Panc1 (cell line): ENCODE results near the gene ATP13A1. TPM values are rescaled to one million over a fixed set of nuclear protein-coding genes. Genes with fewer than 3 reads are reported as not detected.
A peak's percentile ranks its signal among the peaks of the same experiment; 100 is the strongest.
"Not testable (repeated sequence)": the region's sequence is repeated elsewhere in the genome, so short reads cannot be mapped to it uniquely, and the experiment has no call there.

ENCODE experiments used
- ATAC-seq: fragments of 200-7000 bp; cut with Tn5 transposase; 2 replicates; pipeline ENCODE4 v1.9.1; 2020; ENCODE audit warnings: mild to moderate bottlenecking, moderate library complexity
- BruUV-seq: library from RNA; stranded (reverse); fragments of 400-500 nt; replicated peaks from 2 replicates; lab custom pipeline; 2021; lab: Mats Ljungman, UMichigan
- CTCF ChIA-PET: fragments of 300-600 bp; sonication (Branson Sonifier 250); formaldehyde crosslinking; loops from one replicate; lab custom pipeline; 2022; ENCODE audit warnings: antibody characterized with exemption; lab: Charles Lee
- POLR2A ChIA-PET: fragments of 300-600 bp; sonication (Branson Sonifier 250); formaldehyde crosslinking; loops from one replicate; lab custom pipeline; 2022; ENCODE audit warnings: antibody characterized with exemption; lab: Charles Lee
- DNase-seq: peaks from one replicate; pipeline ENCODE4 v3.0.0-alpha.2; 2010; ENCODE audit warnings: low read depth, low spot score
- H3K27ac ChIP-seq: 2 replicates; pipeline ENCODE4 v1.5.1; 2011; ENCODE audit warnings: mild to moderate bottlenecking, low read length, inconsistent platforms
- H3K27me3 ChIP-seq: fragments of 200-500 bp; sonication (Bioruptor generic); 2 replicates; pipeline ENCODE4 v1.6.0; 2014; ENCODE audit warnings: low read length, inconsistent platforms; ENCODE audit not compliant: control insufficient read depth, insufficient read depth
- H3K36me3 ChIP-seq: fragments of 200-500 bp; sonication (Bioruptor generic); 2 replicates; pipeline ENCODE4 v1.5.1; 2014; ENCODE audit warnings: inconsistent platforms, mild to moderate bottlenecking, low read length, moderate library complexity; ENCODE audit not compliant: control insufficient read depth, insufficient read depth
- H3K4me1 ChIP-seq: 2 replicates; pipeline ENCODE4 v1.5.1; 2011; ENCODE audit warnings: inconsistent platforms, mild to moderate bottlenecking, low read length, moderate library complexity; ENCODE audit not compliant: control insufficient read depth, insufficient read depth
- H3K4me3 ChIP-seq, 2 experiments: 2 replicates each; pipeline ENCODE4 v1.5.1; 2011 to 2012; ENCODE audit warnings: low read depth in 2 of 2, low read length in 2 of 2, mild to moderate bottlenecking in 2 of 2, inconsistent platforms in 1 of 2, moderate library complexity in 1 of 2
- H3K9me3 ChIP-seq: fragments of 200-500 bp; sonication (Bioruptor generic); 2 replicates; pipeline ENCODE4 v1.5.1; 2014; ENCODE audit warnings: low read depth, mild to moderate bottlenecking, inconsistent platforms, low read length, moderate library complexity; ENCODE audit not compliant: control insufficient read depth, insufficient read depth
- CTCF ChIP-seq: fragments of 450-650 bp; IDR thresholded peaks from 2 replicates; pipeline ENCODE4 v1.5.1; 2017; ENCODE audit warnings: mild to moderate bottlenecking
- POLR2AphosphoS5 ChIP-seq: IDR thresholded peaks from 2 replicates; pipeline ENCODE4 v1.6.1; 2012; ENCODE audit warnings: mild to moderate bottlenecking, low read depth, low read length, moderate library complexity
- REST ChIP-seq, 2 experiments: IDR thresholded peaks; 2 replicates each; pipeline ENCODE4 v1.6.1; 2011 to 2012; ENCODE audit warnings: low read depth in 2 of 2, control low read depth in 1 of 2, low read length in 1 of 2, mild to moderate bottlenecking in 1 of 2, moderate library complexity in 1 of 2; ENCODE audit not compliant: insufficient read depth in 1 of 2
- SIN3A ChIP-seq: IDR thresholded peaks from 2 replicates; pipeline ENCODE4 v1.6.1; 2012; ENCODE audit warnings: low read depth, mild to moderate bottlenecking, low read length, moderate library complexity, borderline replicate concordance; ENCODE audit not compliant: insufficient read depth
- TCF7L2 ChIP-seq: IDR thresholded peaks from 2 replicates; pipeline ENCODE4 v1.6.1; 2011; ENCODE audit warnings: mild to moderate bottlenecking, low read depth, low read length, inconsistent platforms
- in situ Hi-C: cut with HindIII; loops from 2 replicates; pipeline ENCODE4 v1.10.0; 2016; ENCODE audit warnings: low sequenced_read_pairs, low pct_unique_long_range_greater_than_20kb
- intact Hi-C: fragments of 100-400 bp; cut with micrococcal nuclease; formaldehyde crosslinking; loops from one replicate; pipeline ENCODE4 v1.10.0; 2022; ENCODE audit not compliant: unreplicated experiment
- total RNA-seq: library from RNA; stranded (reverse); gene quantifications from one replicate; pipeline ENCODE4 v1.2.1, GENCODE V29; 2021; ENCODE audit not compliant: unreplicated experiment

The ATP13A1 gene
- total RNA-seq, 1 experiment from 2014 or later: 62.3 TPM

- peak overlapping the region; percentile 82 to 86 for H3K4me3 ChIP-seq
- no peaks in the 10 kb centered on the region for H3K27me3 ChIP-seq
- DNase-seq: no peak
- TF ChIP-seq CTCF (no peak), SIN3A (no peak), POLR2AphosphoS5 (no peak), REST (IDR thresholded peaks at IDR 0.05; ENCODE audit: insufficient read depth in 1 of 2, low read depth in 2 of 2, low read length in 1 of 2) (no peak), TCF7L2 (no peak)
- no peak for ATAC-seq
- H3K9me3 ChIP-seq: peaks cover 4% of the 10 kb centered on the region; the same call in 1 of the 2 replicates
- ChIA-PET CTCF (no interaction called here), POLR2A (interaction anchor here (0.8 kb wide), 1 partner anchor 360 kb away, joined by 11 read pairs; no protein-coding TSS in a partner anchor)
- intact Hi-C loops: no loop called here
- H3K27ac ChIP-seq: peak overlapping the region; percentile 84
- in situ Hi-C loops: no loop called here
- no peaks in the 10 kb centered on the region for H3K4me1 ChIP-seq
- H3K36me3 ChIP-seq: no peaks in the 10 kb centered on the region; the same call in 1 of the 2 replicates
- no TSS peak for BruUV-seq
Observed at GRCh38 chr19:19670070-19670551, 6.6 kb upstream of the ATP13A1 start.

- peak; percentile 81 for TF ChIP-seq TCF7L2
- TF ChIP-seq SIN3A: peak; percentile 68; the same call in 1 of the 2 replicates
- no peak for TF ChIP-seq REST (IDR thresholded peaks at IDR 0.05; ENCODE audit: insufficient read depth in 1 of 2, low read depth in 2 of 2, low read length in 1 of 2)
- peak; percentile 77 for TF ChIP-seq POLR2AphosphoS5
- no peak for TF ChIP-seq CTCF
- Histone ChIP-seq H3K9me3 (no peaks in the 10 kb centered on the region), H3K27me3 (no peaks in the 10 kb centered on the region), H3K27ac (peak within 1 kb of the TSS; percentile 84), H3K36me3 (no peaks in the 10 kb centered on the region; the same call in 1 of the 2 replicates), H3K4me1 (no peaks in the 10 kb centered on the region; the same call in 1 of the 2 replicates), H3K4me3 (peak within 1 kb of the TSS; percentile 82 to 86)
- in situ Hi-C loops (no loop called here), intact Hi-C loops (loop anchor here (10.0 kb wide), 1 partner anchor 66 kb away; the partner anchor contains the start of gene ZNF14)
- POLR2A ChIA-PET: interaction anchor here (0.6 kb wide), 1 partner anchor 99 kb away, joined by 12 read pairs; no protein-coding TSS in a partner anchor
- no TSS peak for BruUV-seq
- DNase-seq (peak; percentile 41), ATAC-seq (peak; percentile 89)
- CTCF ChIA-PET: interaction anchor here (0.6 kb wide), 1 partner anchor 45 kb away, joined by 5 read pairs; no protein-coding TSS in a partner anchor
Observed at GRCh38 chr19:19668230-19669012, 4.9 kb upstream of the ATP13A1 start, which contains the start of gene ZNF101. TSS of gene ZNF101 (plus strand) at chr19:19668839. CDS start at chr19:19668964, 125 bp downstream.

- CTCF ChIA-PET, DNase-seq, BruUV-seq, in situ Hi-C loops, ATAC-seq, H3K36me3 ChIP-seq, POLR2A ChIA-PET, H3K27me3 ChIP-seq, H3K27ac ChIP-seq, H3K9me3 ChIP-seq, H3K4me3 ChIP-seq: not testable (repeated sequence)
- intact Hi-C loops: loop anchor here (10.0 kb wide), 1 partner anchor 69 kb away; the partner anchor contains the start of gene ZNF14
- peaks cover 10% of the 10 kb centered on the region for H3K4me1 ChIP-seq
Observed at GRCh38 chr19:19665420-19665948, 2.0 kb upstream of the ATP13A1 start.
